OCI-LY7 (cell line): ENCODE results near the gene TXLNG.

Experiments
- CTCF ChIP-seq: fragments of 200-600 bp; sonication (generic); conservative IDR thresholded peaks from 2 replicates; pipeline ENCODE4 v1.5.1; 2014; ENCODE audit warnings: mild to moderate bottlenecking, antibody characterized with exemption, low read length, moderate library complexity, mixed read lengths
- EZH2phosphoT487 ChIP-seq: fragments of 200-600 bp; sonication (generic); IDR thresholded peaks from 2 replicates; pipeline ENCODE4 v1.6.1; 2018; ENCODE audit warnings: low read depth, borderline replicate concordance, mild to moderate bottlenecking, mixed run types, antibody characterized with exemption, low read length, moderate library complexity, mixed read lengths

DNA sequence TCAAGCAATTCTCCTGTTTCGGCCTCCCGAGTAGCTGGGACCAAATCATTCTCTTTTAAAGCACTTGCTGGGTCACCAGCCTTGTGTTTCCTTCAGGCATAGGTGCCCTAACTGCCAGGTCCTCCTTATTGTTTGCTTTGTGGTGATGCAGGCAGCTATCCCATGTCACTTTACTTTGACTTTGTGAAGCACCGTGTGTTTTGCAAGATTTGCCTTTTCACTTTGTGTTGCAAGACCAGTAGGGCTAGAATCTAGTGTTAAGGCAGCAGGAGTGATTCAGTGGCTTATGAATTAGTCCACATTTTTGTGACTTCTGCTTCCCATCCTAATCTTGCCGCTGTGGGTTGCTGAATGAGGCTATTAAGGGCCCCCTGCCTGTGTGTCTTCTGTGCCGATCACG, 46.7 kb upstream of the TXLNG start:
- no peak for TF ChIP-seq CTCF
- TF ChIP-seq EZH2phosphoT487, result no peak
